K562 (cell line): ENCODE data around the gene FUT6. TPM values are rescaled to one million over a fixed set of nuclear protein-coding genes. Genes with fewer than 3 reads are reported as not detected.

Source experiments
- ATF4 ChIP-seq: fragments of 450-650 bp; formaldehyde crosslinking; IDR thresholded peaks from 2 replicates; pipeline ENCODE4 v1.4.0; 2022; ENCODE audit warnings: mild to moderate bottlenecking, moderate library complexity
- C11orf30 ChIP-seq: fragments of 450-650 bp; IDR thresholded peaks from 2 replicates; pipeline ENCODE4 v1.6.1; 2016; ENCODE audit warnings: low read depth, mild to moderate bottlenecking
- CREB3 ChIP-seq: fragments of 450-650 bp; conservative IDR thresholded peaks from 2 replicates; pipeline ENCODE4 v1.6.1; 2016; ENCODE audit warnings: missing genetic modification characterization, low read depth, mild to moderate bottlenecking, missing compliant biosample characterization, moderate library complexity
- E2F6 ChIP-seq, 2 experiments: IDR thresholded peaks; 2 replicates each; pipeline ENCODE4 v1.6.1; 2011; ENCODE audit warnings: borderline replicate concordance in 1 of 2, control low read depth in 1 of 2, low read depth in 1 of 2, low read length in 1 of 2, mild to moderate bottlenecking in 1 of 2, mixed read lengths in 1 of 2, moderate library complexity in 1 of 2; ENCODE audit not compliant: insufficient read depth in 1 of 2, insufficient read length in 1 of 2, poor library complexity in 1 of 2, severe bottlenecking in 1 of 2; ENCODE audit errors: extremely low read depth in 1 of 2
- MAZ ChIP-seq, 2 experiments: fragments of 450-650 bp in 1 of 2; sonication (generic) in 1 of 2; formaldehyde crosslinking; IDR thresholded peaks in 1 of 2; conservative IDR thresholded peaks in 1 of 2; 2 replicates each; pipeline versions ENCODE4 v1.4.0 to v1.5.0; 2020; ENCODE audit warnings: mild to moderate bottlenecking in 1 of 2, missing genetic modification reagents in 1 of 2
- MTA2 ChIP-seq: fragments of 450-650 bp; IDR thresholded peaks from 2 replicates; pipeline ENCODE4 v1.6.1; 2016; ENCODE audit warnings: low read depth
- MTA3 ChIP-seq: fragments of 450-650 bp; formaldehyde crosslinking; IDR thresholded peaks from 2 replicates; pipeline ENCODE4 v1.6.1; 2017; ENCODE audit warnings: mild to moderate bottlenecking, borderline replicate concordance
- NFIC ChIP-seq: fragments of 450-650 bp; IDR thresholded peaks from 2 replicates; pipeline ENCODE4 v1.6.1; 2017; ENCODE audit warnings: mild to moderate bottlenecking, inconsistent platforms
- SIN3A ChIP-seq, 2 experiments: fragments of 150-350 bp in 1 of 2; IDR thresholded peaks; 2 replicates each; pipeline ENCODE4 v1.6.1; 2011 to 2016; ENCODE audit warnings: borderline replicate concordance in 2 of 2, low read depth in 2 of 2, low read length in 2 of 2, mild to moderate bottlenecking in 2 of 2, moderate library complexity in 2 of 2; ENCODE audit not compliant: control insufficient read depth in 1 of 2
- SMARCB1 ChIP-seq: IDR thresholded peaks from 2 replicates; pipeline ENCODE4 v1.6.1; 2011; ENCODE audit warnings: improper control_type of control experiment, low read depth; ENCODE audit not compliant: insufficient read length
- THAP12 ChIP-seq: fragments of 250-450 bp; sonication (Bioruptor Pico); IDR thresholded peaks from 2 replicates; pipeline ENCODE4 v1.9.0; 2021; ENCODE audit warnings: mild to moderate bottlenecking, inconsistent platforms
- VEZF1 ChIP-seq: fragments of 200-800 bp; sonication (Bioruptor generic); IDR thresholded peaks from 2 replicates; pipeline ENCODE4 v1.6.1; 2017; ENCODE audit warnings: missing genetic modification characterization, missing compliant biosample characterization
- ZNF146 ChIP-seq: IDR thresholded peaks from one replicate; pipeline ENCODE4 v1.6.1; 2018; ENCODE audit warnings: missing compliant biosample characterization; ENCODE audit not compliant: unreplicated experiment
- ZNF592 ChIP-seq: fragments of 450-650 bp; IDR thresholded peaks from 2 replicates; pipeline ENCODE4 v1.6.1; 2017; ENCODE audit warnings: antibody characterized with exemption, mild to moderate bottlenecking
- polyA plus RNA-seq, 8 experiments: library from polyadenylated mRNA; depleted of rRNA in 4 of 8; stranded (reverse) in 5 of 8; unstranded in 3 of 8; fragments of >200 nt; fragmentation: Nextera tagmentation in 2 of 8; fragmentation: Illumina TruSeq in 1 of 8; extraction: Ambion mirVana in 2 of 8; extraction: Trizol in 1 of 8; gene quantifications; 2 replicates each; pipeline versions ENCODE4 v1.2.1 to v1.2.3, GENCODE V29; 2011 to 2014; ENCODE audit warnings: inconsistent platforms in 1 of 8, missing spikeins in 1 of 8
- total RNA-seq, 7 experiments: library from RNA; depleted of rRNA in 6 of 7; stranded (reverse); fragments of >200 nt in 6 of 7; fragmentation: Illumina TruSeq in 2 of 7; extraction: Trizol in 2 of 7; gene quantifications; 2 replicates each; pipeline versions ENCODE4 v1.2.1 to v1.2.3, GENCODE V29; 2011 to 2021; ENCODE audit warnings: low replicate concordance in 1 of 7

FUT6 gene
- total and polyA plus RNA-seq, 9 of the 15 experiments (the other 6 are each of a cell fraction or from before 2014, with no cell fraction given) = 0.04 TPM; not detected in 8

- TF ChIP-seq E2F6 (IDR thresholded peaks at IDR 0.05; ENCODE audit: borderline replicate concordance in 1 of 2, extremely low read depth in 1 of 2, insufficient read depth in 1 of 2, insufficient read length in 1 of 2, low read depth in 1 of 2, low read length in 1 of 2, poor library complexity in 1 of 2, severe bottlenecking in 1 of 2) (peak; percentile 32 to 48), MAZ (CRISPR knock-in tag; conservative IDR thresholded peaks at IDR 0.05 in 1 of 2, IDR thresholded peaks at IDR 0.05 in 1 of 2) (peak in 1 of 2 experiments; percentile 96), THAP12 (CRISPR knock-in tag) (peak; percentile 18; the same call in 1 of the 2 replicates), NFIC (peak; percentile 84), MTA2 (no peak), ATF4 (no peak), SIN3A (IDR thresholded peaks at IDR 0.05; ENCODE audit: borderline replicate concordance in 2 of 2, control insufficient read depth in 1 of 2, low read depth in 2 of 2, low read length in 2 of 2) (peak in 1 of 2 experiments; percentile 16; a peak in 1 of 4 replicates), SMARCB1 (no peak), MTA3 (no peak), C11orf30 (no peak), ZNF592 (no peak), CREB3 (tag) (no peak), ZNF146 (CRISPR knock-in tag) (no peak), VEZF1 (CRISPR knock-in tag) (peak; percentile 37)
Measured at GRCh38 chr19:5805462-5806132, 33.9 kb downstream of the FUT6 start (continued).
